ENCODE results near the gene CCDC78.

Gene CCDC78

GRCh38 chr16:711548-712320 is 14.5 kb downstream of the CCDC78 start:
- peaks cover 18% of the 10 kb centered on the region for H3K4me1 ChIP-seq (ENCODE audit: insufficient read depth, poor library complexity, severe bottlenecking)
- H3K36me3 ChIP-seq (ENCODE audit: low read depth), result peaks cover 4% of the 10 kb centered on the region; the same call in 1 of the 2 replicates
- DNase-seq (ENCODE audit: low spot score) (no peak), ATAC-seq (ENCODE audit: low read depth) (peak; percentile 44)
- H3K9me3 ChIP-seq (ENCODE audit: severe bottlenecking), result no peaks in the 10 kb centered on the region
- H3K27ac ChIP-seq (ENCODE audit: poor library complexity, severe bottlenecking), result peak overlapping the region; percentile 84
- peak; percentile 91 for TF ChIP-seq CTCF (IDR thresholded peaks at IDR 0.05; ENCODE audit: poor library complexity, severe bottlenecking)
- H3K4me3 ChIP-seq (ENCODE audit: severe bottlenecking), result no peak overlapping the region
- no peaks in the 10 kb centered on the region for H3K27me3 ChIP-seq (ENCODE audit: insufficient read depth, poor library complexity, severe bottlenecking)

- Histone ChIP-seq H3K36me3 (ENCODE audit: low read depth) (no peaks in the 10 kb centered on the region), H3K9me3 (ENCODE audit: severe bottlenecking) (no peaks in the 10 kb centered on the region), H3K4me3 (ENCODE audit: severe bottlenecking) (no peak overlapping the region), H3K4me1 (ENCODE audit: insufficient read depth, poor library complexity, severe bottlenecking) (peaks cover 18% of the 10 kb centered on the region), H3K27ac (ENCODE audit: poor library complexity, severe bottlenecking) (no peak overlapping the region), H3K27me3 (ENCODE audit: insufficient read depth, poor library complexity, severe bottlenecking) (no peaks in the 10 kb centered on the region)
- ATAC-seq (ENCODE audit: low read depth), result no peak
- no peak for DNase-seq (ENCODE audit: low spot score)
- no peak for TF ChIP-seq CTCF (IDR thresholded peaks at IDR 0.05; ENCODE audit: poor library complexity, severe bottlenecking)
Observed at GRCh38 chr16:711084-711483, 15.2 kb downstream of the CCDC78 start.

GRCh38 chr16:710500-711075 is 15.7 kb downstream of the CCDC78 start:
- no peaks in the 10 kb centered on the region for H3K9me3 ChIP-seq (ENCODE audit: severe bottlenecking)
- H3K36me3 ChIP-seq (ENCODE audit: low read depth), result no peaks in the 10 kb centered on the region
- DNase-seq (ENCODE audit: low spot score) (no peak), ATAC-seq (ENCODE audit: low read depth) (no peak)
- H3K4me3 ChIP-seq (ENCODE audit: severe bottlenecking), result no peak overlapping the region
- H3K4me1 ChIP-seq (ENCODE audit: insufficient read depth, poor library complexity, severe bottlenecking), result peaks cover 18% of the 10 kb centered on the region
- no peak for TF ChIP-seq CTCF (IDR thresholded peaks at IDR 0.05; ENCODE audit: poor library complexity, severe bottlenecking)
- H3K27ac ChIP-seq (ENCODE audit: poor library complexity, severe bottlenecking), result no peak overlapping the region
- H3K27me3 ChIP-seq (ENCODE audit: insufficient read depth, poor library complexity, severe bottlenecking), result no peaks in the 10 kb centered on the region

GRCh38 chr16:709566-710499 is 16.4 kb downstream of the CCDC78 start:
- Histone ChIP-seq H3K4me3 (ENCODE audit: severe bottlenecking) (no peak overlapping the region), H3K27ac (ENCODE audit: poor library complexity, severe bottlenecking) (no peak overlapping the region), H3K9me3 (ENCODE audit: severe bottlenecking) (no peaks in the 10 kb centered on the region), H3K4me1 (ENCODE audit: insufficient read depth, poor library complexity, severe bottlenecking) (peaks cover 18% of the 10 kb centered on the region), H3K27me3 (ENCODE audit: insufficient read depth, poor library complexity, severe bottlenecking) (no peaks in the 10 kb centered on the region), H3K36me3 (ENCODE audit: low read depth) (no peaks in the 10 kb centered on the region)
- ATAC-seq (ENCODE audit: low read depth), result no peak
- DNase-seq (ENCODE audit: low spot score), result no peak
- no peak for TF ChIP-seq CTCF (IDR thresholded peaks at IDR 0.05; ENCODE audit: poor library complexity, severe bottlenecking)

Data from RWPE2 (cell line).